ENCODE data around the gene SCOC. TPM values are rescaled to one million over a fixed set of nuclear protein-coding genes. Genes with fewer than 3 reads are reported as not detected.

Gene SCOC
- total and polyA plus RNA-seq, 9 of the 15 experiments (the other 6 are each of a cell fraction or from before 2014, with no cell fraction given): 16.8 to 110 (median 46.7) TPM

- TF ChIP-seq GTF2B (IDR thresholded peaks at IDR 0.05; ENCODE audit: extremely low read depth, insufficient read length) (no peak), HNRNPH1 (optimal IDR thresholded peaks at IDR 0.05; ENCODE audit: low read depth, low read length) (no peak), SAFB2 (IDR thresholded peaks at IDR 0.05; ENCODE audit: borderline replicate concordance, low read depth, low read length, severe bottlenecking) (no peak), NCOA6 (IDR thresholded peaks at IDR 0.05) (no peak), ARID4B (CRISPR knock-in tag; IDR thresholded peaks at IDR 0.05) (no peak), ZNF253 (CRISPR knock-in tag; conservative IDR thresholded peaks at IDR 0.05) (no peak), ZNF133 (CRISPR knock-in tag; IDR thresholded peaks at IDR 0.05) (no peak), ZNF12 (CRISPR knock-in tag; IDR thresholded peaks at IDR 0.05) (no peak), ZNF75A (CRISPR knock-in tag; IDR thresholded peaks at IDR 0.05) (no peak), NCOA2 (IDR thresholded peaks at IDR 0.05; ENCODE audit: partially characterized antibody in 2 of 2) (no peak), TFAP4 (CRISPR knock-in tag; IDR thresholded peaks at IDR 0.05; ENCODE audit: borderline replicate concordance) (peak; percentile 11; the same call in 1 of the 2 replicates), ZBTB43 (CRISPR knock-in tag; IDR thresholded peaks at IDR 0.05) (no peak), RB1 (IDR thresholded peaks at IDR 0.05; ENCODE audit: low read depth) (peak; percentile 68; the same call in 1 of the 2 replicates), FOXM1 (IDR thresholded peaks at IDR 0.05; ENCODE audit: low read depth) (no peak), FOXM1 (CRISPR knock-in tag; IDR thresholded peaks at IDR 0.05; ENCODE audit: low read depth) (no peak), ASH1L (IDR thresholded peaks at IDR 0.05; ENCODE audit: borderline replicate concordance, low read depth, partially characterized antibody) (no peak)
- TF ChIP-seq, protein P1, sequence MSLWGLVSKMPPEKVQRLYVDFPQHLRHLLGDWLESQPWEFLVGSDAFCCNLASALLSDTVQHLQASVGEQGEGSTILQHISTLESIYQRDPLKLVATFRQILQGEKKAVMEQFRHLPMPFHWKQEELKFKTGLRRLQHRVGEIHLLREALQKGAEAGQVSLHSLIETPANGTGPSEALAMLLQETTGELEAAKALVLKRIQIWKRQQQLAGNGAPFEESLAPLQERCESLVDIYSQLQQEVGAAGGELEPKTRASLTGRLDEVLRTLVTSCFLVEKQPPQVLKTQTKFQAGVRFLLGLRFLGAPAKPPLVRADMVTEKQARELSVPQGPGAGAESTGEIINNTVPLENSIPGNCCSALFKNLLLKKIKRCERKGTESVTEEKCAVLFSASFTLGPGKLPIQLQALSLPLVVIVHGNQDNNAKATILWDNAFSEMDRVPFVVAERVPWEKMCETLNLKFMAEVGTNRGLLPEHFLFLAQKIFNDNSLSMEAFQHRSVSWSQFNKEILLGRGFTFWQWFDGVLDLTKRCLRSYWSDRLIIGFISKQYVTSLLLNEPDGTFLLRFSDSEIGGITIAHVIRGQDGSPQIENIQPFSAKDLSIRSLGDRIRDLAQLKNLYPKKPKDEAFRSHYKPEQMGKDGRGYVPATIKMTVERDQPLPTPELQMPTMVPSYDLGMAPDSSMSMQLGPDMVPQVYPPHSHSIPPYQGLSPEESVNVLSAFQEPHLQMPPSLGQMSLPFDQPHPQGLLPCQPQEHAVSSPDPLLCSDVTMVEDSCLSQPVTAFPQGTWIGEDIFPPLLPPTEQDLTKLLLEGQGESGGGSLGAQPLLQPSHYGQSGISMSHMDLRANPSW (CRISPR knock-in tag; IDR thresholded peaks at IDR 0.05): no peak
Measured at GRCh38 chr4:140427106-140427918, 53.9 kb downstream of the SCOC start, which contains the start of gene CLGN (continued).
